Esophagus muscularis mucosa (tissue), 4 donors: ENCODE results near the gene PERP.

Source experiments
- EP300 ChIP-seq: sonication (generic); formaldehyde crosslinking; IDR thresholded peaks from one replicate; pipeline ENCODE4 v1.6.1; 2017; ENCODE audit warnings: antibody characterized with exemption
- POLR2A ChIP-seq: fragments of 450-650 bp; IDR thresholded peaks from one replicate; pipeline ENCODE4 v1.6.1; 2017; ENCODE audit warnings: antibody characterized with exemption, moderate library complexity, mild to moderate bottlenecking, low read depth
- POLR2AphosphoS5 ChIP-seq, 2 donors: sonication (generic); formaldehyde crosslinking; IDR thresholded peaks; one replicate each; pipeline ENCODE4 v1.6.1; 2017; ENCODE audit warnings: antibody characterized with exemption in 2 of 2
- TF ChIP-seq, protein P1 (sequence below), 3 experiments: fragments of 200-600 bp in 2 of 3; fragments of 450-650 bp in 1 of 3; sonication (generic) in 2 of 3; IDR thresholded peaks; one replicate each; pipeline ENCODE4 v1.5.1; 2017 to 2019; ENCODE audit warnings: antibody characterized with exemption in 3 of 3, mild to moderate bottlenecking in 2 of 3, moderate library complexity in 1 of 3

DNA sequence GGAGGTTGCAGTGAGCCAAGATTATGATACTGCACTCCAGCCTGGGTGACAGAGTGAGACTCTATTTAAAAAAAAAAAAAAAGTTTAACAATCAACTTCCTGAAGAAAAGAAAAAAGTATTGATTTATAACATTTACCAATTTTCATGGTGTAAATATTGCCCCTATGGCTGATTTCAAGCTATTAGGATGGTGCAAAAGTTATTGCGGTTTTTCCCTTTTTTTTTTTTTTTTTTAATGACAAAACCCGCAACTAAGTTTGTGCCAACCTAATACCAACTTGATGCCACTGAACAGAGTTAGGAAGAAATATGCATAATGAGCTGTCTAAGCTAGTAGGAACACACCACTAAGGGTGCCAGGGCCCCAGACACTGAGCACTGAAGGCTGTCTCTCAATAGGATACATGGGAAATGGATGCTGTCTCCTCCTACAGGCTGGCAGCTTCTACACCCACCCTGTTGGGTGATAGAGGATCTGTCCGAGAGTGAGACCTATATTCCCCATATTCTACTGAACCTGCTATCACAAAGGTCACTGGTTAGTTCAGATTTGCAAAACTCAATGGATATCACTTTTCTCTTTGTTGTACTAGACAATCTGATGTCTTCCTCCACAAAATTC lies 6.5 kb upstream of the PERP start:
- TF ChIP-seq, protein P1, sequence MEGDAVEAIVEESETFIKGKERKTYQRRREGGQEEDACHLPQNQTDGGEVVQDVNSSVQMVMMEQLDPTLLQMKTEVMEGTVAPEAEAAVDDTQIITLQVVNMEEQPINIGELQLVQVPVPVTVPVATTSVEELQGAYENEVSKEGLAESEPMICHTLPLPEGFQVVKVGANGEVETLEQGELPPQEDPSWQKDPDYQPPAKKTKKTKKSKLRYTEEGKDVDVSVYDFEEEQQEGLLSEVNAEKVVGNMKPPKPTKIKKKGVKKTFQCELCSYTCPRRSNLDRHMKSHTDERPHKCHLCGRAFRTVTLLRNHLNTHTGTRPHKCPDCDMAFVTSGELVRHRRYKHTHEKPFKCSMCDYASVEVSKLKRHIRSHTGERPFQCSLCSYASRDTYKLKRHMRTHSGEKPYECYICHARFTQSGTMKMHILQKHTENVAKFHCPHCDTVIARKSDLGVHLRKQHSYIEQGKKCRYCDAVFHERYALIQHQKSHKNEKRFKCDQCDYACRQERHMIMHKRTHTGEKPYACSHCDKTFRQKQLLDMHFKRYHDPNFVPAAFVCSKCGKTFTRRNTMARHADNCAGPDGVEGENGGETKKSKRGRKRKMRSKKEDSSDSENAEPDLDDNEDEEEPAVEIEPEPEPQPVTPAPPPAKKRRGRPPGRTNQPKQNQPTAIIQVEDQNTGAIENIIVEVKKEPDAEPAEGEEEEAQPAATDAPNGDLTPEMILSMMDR (IDR thresholded peaks at IDR 0.05) = no peak
- TF ChIP-seq POLR2AphosphoS5 (IDR thresholded peaks at IDR 0.05) (no peak), POLR2A (no peak), EP300 (no peak)
